LNCaP clone FGC (cell line): ENCODE measurements around the gene CMC1.
A peak's percentile ranks its signal among the peaks of the same experiment; 100 is the strongest.
"Not testable (repeated sequence)": the region's sequence is repeated elsewhere in the genome, so short reads cannot be mapped to it uniquely, and the experiment has no call there.

Experiments
- DNase-seq: peaks from one replicate; pipeline ENCODE4 v3.0.0-alpha.2; 2011; ENCODE audit warnings: low read depth
- H3K4me3 ChIP-seq: 2 replicates; pipeline ENCODE4 v1.5.1; 2011; ENCODE audit warnings: mild to moderate bottlenecking, low read depth, low read length, control low read depth
- TF ChIP-seq, protein P1 (sequence below): IDR thresholded peaks from 2 replicates; pipeline ENCODE4 v1.5.1; 2012; ENCODE audit warnings: mild to moderate bottlenecking; ENCODE audit not compliant: control insufficient read depth, insufficient read depth; ENCODE audit errors: extremely low read depth

Gene CMC1, protein sequence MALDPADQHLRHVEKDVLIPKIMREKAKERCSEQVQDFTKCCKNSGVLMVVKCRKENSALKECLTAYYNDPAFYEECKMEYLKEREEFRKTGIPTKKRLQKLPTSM

DNA sequence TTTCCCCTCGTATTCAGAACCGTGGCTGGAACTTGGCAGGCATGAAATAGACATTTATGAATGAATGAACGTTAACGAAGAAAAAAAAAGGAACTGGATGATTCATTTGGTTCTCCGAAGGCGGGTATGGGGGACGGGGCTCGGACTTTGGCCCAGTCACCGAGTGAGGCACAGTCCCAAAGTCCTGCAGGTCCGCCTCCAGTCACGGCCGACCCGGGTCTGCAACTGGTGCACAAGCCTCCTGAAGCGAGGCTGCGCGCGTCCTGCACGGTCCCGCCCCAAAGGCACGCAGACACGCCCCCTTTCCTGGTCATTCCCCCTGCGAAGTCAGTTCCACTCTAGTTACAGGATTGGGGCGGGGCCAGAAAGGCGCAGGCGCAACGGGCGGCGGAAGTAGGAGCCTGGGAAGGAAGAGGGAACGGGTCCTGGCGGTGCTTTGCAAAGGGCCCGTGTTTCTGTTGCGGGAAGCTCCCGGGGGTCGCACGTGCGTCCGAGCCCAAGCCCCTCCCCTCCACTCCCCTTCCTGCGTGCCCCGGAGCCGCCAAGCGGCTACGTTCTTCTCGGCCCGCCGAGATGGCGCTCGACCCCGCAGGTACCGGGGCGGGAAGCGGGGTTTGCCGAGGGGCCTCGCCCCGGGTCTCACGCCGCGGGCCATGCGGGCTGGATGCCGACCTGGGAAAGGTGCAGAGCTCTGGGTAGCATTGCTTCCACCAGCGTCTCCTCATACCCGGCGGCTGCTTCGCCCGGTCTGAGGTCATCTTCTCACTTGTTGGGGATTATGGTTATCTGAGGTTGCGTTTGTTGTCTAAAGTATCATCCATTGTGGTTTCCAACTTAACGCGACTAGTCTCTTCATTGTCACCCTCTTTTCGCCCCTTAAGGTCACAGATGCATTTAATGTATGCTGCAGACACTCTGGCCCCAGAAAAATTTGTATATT is at the start of gene CMC1:
TSS of gene CMC1 (plus strand) at position 399 of the 940 bp plus-strand sequence. CDS start at position 574, 175 bp downstream.
- peak; percentile 94 for DNase-seq
- TF ChIP-seq, protein P1, sequence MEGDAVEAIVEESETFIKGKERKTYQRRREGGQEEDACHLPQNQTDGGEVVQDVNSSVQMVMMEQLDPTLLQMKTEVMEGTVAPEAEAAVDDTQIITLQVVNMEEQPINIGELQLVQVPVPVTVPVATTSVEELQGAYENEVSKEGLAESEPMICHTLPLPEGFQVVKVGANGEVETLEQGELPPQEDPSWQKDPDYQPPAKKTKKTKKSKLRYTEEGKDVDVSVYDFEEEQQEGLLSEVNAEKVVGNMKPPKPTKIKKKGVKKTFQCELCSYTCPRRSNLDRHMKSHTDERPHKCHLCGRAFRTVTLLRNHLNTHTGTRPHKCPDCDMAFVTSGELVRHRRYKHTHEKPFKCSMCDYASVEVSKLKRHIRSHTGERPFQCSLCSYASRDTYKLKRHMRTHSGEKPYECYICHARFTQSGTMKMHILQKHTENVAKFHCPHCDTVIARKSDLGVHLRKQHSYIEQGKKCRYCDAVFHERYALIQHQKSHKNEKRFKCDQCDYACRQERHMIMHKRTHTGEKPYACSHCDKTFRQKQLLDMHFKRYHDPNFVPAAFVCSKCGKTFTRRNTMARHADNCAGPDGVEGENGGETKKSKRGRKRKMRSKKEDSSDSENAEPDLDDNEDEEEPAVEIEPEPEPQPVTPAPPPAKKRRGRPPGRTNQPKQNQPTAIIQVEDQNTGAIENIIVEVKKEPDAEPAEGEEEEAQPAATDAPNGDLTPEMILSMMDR, result no peak
- peak within 1 kb of the TSS; percentile 91 for H3K4me3 ChIP-seq

DNA sequence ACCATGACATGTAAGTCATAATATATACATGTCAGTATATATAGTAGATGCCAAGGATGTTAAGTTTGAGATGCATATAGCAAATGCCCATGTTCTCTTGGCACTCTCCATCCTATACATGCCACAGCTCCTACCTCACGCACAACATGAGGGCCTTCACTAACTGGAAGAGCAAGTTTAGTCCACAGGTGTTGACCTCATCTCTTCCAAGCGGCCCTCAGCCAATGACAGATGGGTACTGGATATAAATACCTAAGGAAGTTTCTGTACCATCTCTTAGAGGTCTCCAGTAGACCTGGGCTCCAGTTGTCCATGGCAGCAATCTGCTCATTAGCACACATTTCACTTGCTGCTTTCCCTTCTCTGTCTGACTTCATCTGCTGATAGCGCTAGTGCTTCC is 43.3 kb upstream of the CMC1 start:
- TF ChIP-seq, protein P1, result no peak
- H3K4me3 ChIP-seq, result no peak overlapping the region
- no peak for DNase-seq

DNA sequence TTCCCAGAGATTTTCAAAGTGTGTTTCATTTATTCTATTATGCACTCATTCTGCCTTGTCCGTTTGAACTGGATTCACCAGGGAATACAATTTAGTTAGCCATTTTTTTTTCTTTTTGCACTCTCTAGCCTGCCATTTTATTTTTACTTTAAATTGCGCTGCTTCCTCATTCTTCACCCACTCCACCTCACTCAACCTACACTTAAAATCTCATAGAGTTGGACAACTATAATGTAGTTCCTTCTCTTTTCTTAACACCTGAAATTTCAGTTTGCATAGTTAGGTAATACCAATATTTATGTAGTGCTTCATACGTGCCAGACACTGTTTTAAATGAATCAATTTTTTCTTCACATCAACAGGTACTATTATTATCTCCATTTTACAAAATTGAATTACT is 42.4 kb upstream of the CMC1 start:
- TF ChIP-seq, protein P1, result no peak
- DNase-seq, result no peak
- H3K4me3 ChIP-seq, result no peak overlapping the region

DNA sequence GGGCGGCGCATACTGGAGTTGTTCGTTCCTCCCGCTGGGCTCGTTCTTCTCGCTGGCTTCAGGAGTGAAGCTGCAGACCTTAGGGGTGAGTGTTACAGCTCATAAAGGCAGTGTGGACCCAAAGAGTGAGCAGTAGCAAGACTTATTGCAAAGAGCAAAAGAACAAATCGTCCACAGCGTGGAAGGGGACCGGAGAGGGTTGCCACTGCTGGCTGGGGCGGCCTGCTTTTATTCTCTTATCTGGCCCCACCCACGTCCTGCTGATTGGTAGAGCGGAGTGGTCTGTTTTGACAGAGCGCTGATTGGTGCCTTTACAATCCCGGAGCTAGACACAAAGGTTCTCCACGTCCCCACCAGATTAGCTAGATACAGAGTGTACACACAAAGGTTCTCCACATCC is 41.8 kb upstream of the CMC1 start:
- H3K4me3 ChIP-seq, DNase-seq: not testable (repeated sequence)

DNA sequence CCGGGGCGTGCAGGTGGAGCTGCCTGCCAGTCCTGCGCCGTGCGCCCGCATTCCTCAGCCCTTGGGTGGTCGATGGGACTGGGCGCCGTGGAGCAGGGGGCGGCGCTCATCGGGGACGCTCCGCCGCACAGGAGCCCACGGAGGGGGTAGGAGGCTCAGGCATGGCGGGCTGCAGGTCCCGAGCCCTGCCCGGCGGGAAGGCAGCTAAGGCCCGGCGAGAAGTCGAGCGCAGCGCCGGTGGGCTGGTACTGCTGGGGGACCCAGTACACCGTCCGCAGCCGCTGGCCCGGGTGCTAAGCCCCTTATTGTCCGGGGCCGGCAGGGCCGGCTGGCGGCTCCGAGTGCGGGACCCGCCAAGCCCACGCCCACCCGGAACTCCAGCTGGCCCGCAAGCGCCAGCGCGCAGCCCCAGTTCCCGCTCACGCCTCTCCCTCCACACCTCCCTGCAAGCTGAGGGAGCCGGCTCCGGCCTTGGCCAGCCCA is 41.0 kb upstream of the CMC1 start:
- not testable (repeated sequence) for H3K4me3 ChIP-seq

DNA sequence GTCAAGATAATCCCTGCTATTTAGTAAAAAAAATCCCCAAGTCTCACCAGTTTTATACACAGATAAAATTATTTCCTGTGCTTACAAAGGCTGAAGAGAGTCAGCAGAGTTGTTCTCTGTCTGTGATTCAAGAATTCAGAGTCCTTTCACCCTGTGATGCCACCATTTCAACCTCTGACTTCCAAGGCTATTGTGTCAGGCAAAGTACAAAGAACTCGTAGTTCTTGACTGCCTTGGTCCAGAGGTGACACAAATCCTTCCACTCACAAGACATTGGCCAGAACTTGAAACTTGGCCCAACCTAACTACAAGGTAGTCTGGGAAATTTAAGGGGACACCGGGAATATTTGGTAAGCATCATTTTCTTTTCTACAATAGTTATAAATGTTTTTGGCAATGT is 34.9 kb upstream of the CMC1 start:
- TF ChIP-seq, protein P1, result no peak
- H3K4me3 ChIP-seq, result no peak overlapping the region
- DNase-seq, result no peak

More for the DNA sequence above, 41.0 kb upstream of the CMC1 start:
- DNase-seq, result not testable (repeated sequence)

DNA sequence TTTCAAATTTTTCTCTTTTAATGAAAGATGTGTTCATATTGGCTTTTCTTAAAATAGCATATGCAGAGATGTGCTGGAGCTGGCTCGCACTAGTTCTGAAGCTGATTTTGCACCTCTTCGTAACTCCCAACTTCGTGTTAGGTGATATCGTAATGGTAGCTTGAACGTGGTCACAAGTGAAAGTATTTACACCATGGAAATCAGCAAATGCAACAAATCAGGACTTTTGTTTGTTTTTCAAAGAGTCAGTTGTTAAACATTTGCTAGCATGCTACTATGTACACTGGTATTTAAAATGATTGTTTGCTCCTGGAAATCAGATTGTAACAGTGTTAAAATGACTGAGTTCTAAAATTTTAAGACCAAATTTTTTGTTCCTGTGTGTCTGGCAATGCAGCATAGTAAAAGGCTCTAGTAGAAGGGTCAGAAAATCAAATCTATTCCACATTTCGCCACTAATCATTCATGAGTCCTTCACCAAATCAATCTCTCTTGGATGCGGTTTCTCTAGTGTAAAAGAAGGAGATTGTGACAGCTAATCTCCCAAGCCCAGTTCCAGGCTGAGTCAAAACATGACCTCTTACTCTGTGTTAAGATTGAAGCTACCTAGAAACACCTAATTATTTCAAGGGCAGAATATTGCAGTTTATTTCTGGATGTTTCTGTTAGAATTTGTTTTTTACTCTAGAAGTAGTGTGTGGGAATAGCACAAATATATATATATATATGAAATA is 34.3 kb upstream of the CMC1 start:
- TF ChIP-seq, protein P1, result no peak
- H3K4me3 ChIP-seq, result no peak overlapping the region
- no peak for DNase-seq
